ENCODE data around the gene ARPP19.

- no peak for TF ChIP-seq CTCF (IDR thresholded peaks at IDR 0.05)
- TF ChIP-seq POLR2A (IDR thresholded peaks at IDR 0.05) = no peak
Observed at GRCh38 chr15:52502608-52503007, 66.2 kb downstream of the ARPP19 start.

Measured in adrenal gland (tissue), 5 donors.